GM19025 (cell line): ENCODE results near the gene MTARC1.

Experiments
- ATAC-seq: cut with Tn5 transposase; IDR thresholded peaks from one replicate; pipeline ENCODE4 v1.9.1; 2021; ENCODE audit warnings: mild to moderate bottlenecking, low read depth, moderate library complexity; ENCODE audit not compliant: unreplicated experiment

The MTARC1 gene

GRCh38 chr1:220803401-220804201 lies 16.9 kb downstream of the MTARC1 start:
- ATAC-seq = no peak

GRCh38 chr1:220804202-220804586 lies 17.5 kb downstream of the MTARC1 start:
- ATAC-seq = no peak

GRCh38 chr1:220806408-220806807 lies 19.7 kb downstream of the MTARC1 start:
- ATAC-seq = no peak

- no peak for ATAC-seq
Observed at GRCh38 chr1:220807726-220808125, 21.0 kb downstream of the MTARC1 start.

- ATAC-seq = no peak
Observed at GRCh38 chr1:220808345-220809186, 21.9 kb downstream of the MTARC1 start.

- no peak for ATAC-seq
Observed at GRCh38 chr1:220809187-220809550, 22.5 kb downstream of the MTARC1 start.

- no peak for ATAC-seq
Observed at GRCh38 chr1:220809704-220810103, 23.0 kb downstream of the MTARC1 start.

- peak; percentile 85 for ATAC-seq
Observed at GRCh38 chr1:220810179-220810653, 23.5 kb downstream of the MTARC1 start.

GRCh38 chr1:220810963-220811362 lies 24.2 kb downstream of the MTARC1 start:
- no peak for ATAC-seq

GRCh38 chr1:220811695-220812094 lies 25.0 kb downstream of the MTARC1 start:
- no peak for ATAC-seq

- no peak for ATAC-seq
Observed at GRCh38 chr1:220812308-220812707, 25.6 kb downstream of the MTARC1 start.

GRCh38 chr1:220813013-220813412 lies 26.3 kb downstream of the MTARC1 start:
- ATAC-seq = no peak

GRCh38 chr1:220815409-220815808 lies 28.7 kb downstream of the MTARC1 start:
- ATAC-seq = no peak

- no peak for ATAC-seq
Observed at GRCh38 chr1:220817907-220818306, 31.2 kb downstream of the MTARC1 start.

- ATAC-seq = no peak
Observed at GRCh38 chr1:220818421-220819173, 31.9 kb downstream of the MTARC1 start.

- ATAC-seq = no peak
Observed at GRCh38 chr1:220819467-220820026, 32.8 kb downstream of the MTARC1 start.

- ATAC-seq = no peak
Observed at GRCh38 chr1:220824031-220824989, 37.6 kb downstream of the MTARC1 start.

- no peak for ATAC-seq
Observed at GRCh38 chr1:220825819-220826551, 39.3 kb downstream of the MTARC1 start.

- no peak for ATAC-seq
Observed at GRCh38 chr1:220826729-220827128, 40.0 kb downstream of the MTARC1 start.
